Progenitor cell of endocrine pancreas (in vitro differentiated cells): ENCODE data around the gene MAP3K21. TPM values are rescaled to one million over a fixed set of nuclear protein-coding genes. Genes with fewer than 3 reads are reported as not detected.

ENCODE experiments used
- DNase-seq: peaks from one replicate; pipeline ENCODE4 v3.0.0; 2021; ENCODE audit warnings: low spot score; ENCODE audit not compliant: unreplicated experiment
- H3K27ac Mint-ChIP-seq: 2 replicates; pipeline ENCODE4 v1.8.0; 2021; ENCODE audit warnings: mild to moderate bottlenecking, moderate library complexity, mixed read lengths
- H3K27me3 Mint-ChIP-seq: 2 replicates; pipeline ENCODE4 v1.8.0; 2021; ENCODE audit warnings: mixed read lengths
- H3K36me3 Mint-ChIP-seq: 2 replicates; pipeline ENCODE4 v1.8.0; 2022; ENCODE audit warnings: mixed read lengths; ENCODE audit not compliant: insufficient read depth
- H3K4me1 Mint-ChIP-seq: 2 replicates; pipeline ENCODE4 v1.8.0; 2021; ENCODE audit warnings: low read depth, mixed read lengths
- H3K4me3 Mint-ChIP-seq: 2 replicates; pipeline ENCODE4 v1.8.0; 2021; ENCODE audit warnings: low read depth, mild to moderate bottlenecking, moderate library complexity, mixed read lengths
- H3K9me3 Mint-ChIP-seq: 2 replicates; pipeline ENCODE4 v1.8.0; 2021; ENCODE audit warnings: low read depth, mixed read lengths
- total RNA-seq: library from RNA; stranded (reverse); gene quantifications from 2 replicates; pipeline ENCODE4 v1.2.1, GENCODE V29; 2021
- TF ChIP-seq, protein P1 (sequence below): fragments of 200-600 bp; sonication (generic); IDR thresholded peaks from one replicate; pipeline ENCODE4 v1.5.0; 2021; ENCODE audit warnings: antibody characterized with exemption, mild to moderate bottlenecking; ENCODE audit not compliant: unreplicated experiment

The MAP3K21 gene
- total RNA-seq, 1 donor from 2014 or later, result 13.1 TPM

DNA sequence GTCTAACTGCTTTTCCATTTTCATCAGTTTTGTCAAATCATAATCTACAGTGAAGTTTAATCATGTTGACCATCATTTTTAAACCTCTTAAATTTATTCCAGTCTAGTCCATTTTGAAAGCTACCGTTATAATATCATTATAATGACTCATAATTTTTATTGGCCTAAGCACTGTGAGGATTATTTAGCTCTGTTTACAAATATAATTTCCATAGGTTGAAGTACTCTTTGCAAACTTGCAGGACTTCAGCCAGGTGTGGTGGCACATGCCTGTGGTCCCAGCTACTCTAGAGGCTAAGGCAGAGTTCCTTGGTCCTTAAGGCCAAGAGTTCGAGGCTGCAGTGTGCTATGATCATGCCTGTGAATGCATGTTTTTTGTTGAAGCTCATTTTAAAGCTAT is 54.3 kb downstream of the MAP3K21 start:
- H3K4me1 Mint-ChIP-seq, result no peaks in the 10 kb centered on the region
- TF ChIP-seq, protein P1, sequence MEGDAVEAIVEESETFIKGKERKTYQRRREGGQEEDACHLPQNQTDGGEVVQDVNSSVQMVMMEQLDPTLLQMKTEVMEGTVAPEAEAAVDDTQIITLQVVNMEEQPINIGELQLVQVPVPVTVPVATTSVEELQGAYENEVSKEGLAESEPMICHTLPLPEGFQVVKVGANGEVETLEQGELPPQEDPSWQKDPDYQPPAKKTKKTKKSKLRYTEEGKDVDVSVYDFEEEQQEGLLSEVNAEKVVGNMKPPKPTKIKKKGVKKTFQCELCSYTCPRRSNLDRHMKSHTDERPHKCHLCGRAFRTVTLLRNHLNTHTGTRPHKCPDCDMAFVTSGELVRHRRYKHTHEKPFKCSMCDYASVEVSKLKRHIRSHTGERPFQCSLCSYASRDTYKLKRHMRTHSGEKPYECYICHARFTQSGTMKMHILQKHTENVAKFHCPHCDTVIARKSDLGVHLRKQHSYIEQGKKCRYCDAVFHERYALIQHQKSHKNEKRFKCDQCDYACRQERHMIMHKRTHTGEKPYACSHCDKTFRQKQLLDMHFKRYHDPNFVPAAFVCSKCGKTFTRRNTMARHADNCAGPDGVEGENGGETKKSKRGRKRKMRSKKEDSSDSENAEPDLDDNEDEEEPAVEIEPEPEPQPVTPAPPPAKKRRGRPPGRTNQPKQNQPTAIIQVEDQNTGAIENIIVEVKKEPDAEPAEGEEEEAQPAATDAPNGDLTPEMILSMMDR, result no peak

DNA sequence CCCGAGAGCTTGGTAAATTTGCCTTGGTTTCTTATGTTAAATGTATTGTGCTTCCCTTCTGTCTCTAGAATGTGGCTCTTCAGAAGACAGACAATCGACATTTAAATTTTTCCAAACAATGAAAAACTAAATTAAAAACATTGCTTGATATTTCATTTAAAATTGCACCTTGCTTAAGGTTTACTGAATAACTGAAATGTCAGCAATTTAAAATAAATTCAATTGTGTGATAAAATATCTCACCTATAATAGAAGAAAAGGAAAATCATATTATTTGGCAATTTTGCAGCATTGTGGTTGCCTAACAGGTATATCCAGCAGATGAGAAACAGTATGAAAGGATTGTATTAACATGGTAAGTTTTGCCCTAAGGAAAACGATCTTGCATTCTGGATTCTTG is 56.5 kb downstream of the MAP3K21 start:
- Mint-ChIP-seq H3K36me3 (peaks cover 43% of the 10 kb centered on the region), H3K27ac (no peak overlapping the region), H3K9me3 (peaks cover 20% of the 10 kb centered on the region), H3K27me3 (no peaks in the 10 kb centered on the region), H3K4me1 (no peaks in the 10 kb centered on the region), H3K4me3 (no peak overlapping the region)
- no peak for DNase-seq
- TF ChIP-seq, protein P1, result no peak

More for the DNA sequence above, 54.3 kb downstream of the MAP3K21 start:
- Mint-ChIP-seq H3K27me3 (no peaks in the 10 kb centered on the region), H3K27ac (no peak overlapping the region), H3K4me3 (no peak overlapping the region), H3K36me3 (peaks cover 44% of the 10 kb centered on the region), H3K9me3 (peaks cover 17% of the 10 kb centered on the region)
- DNase-seq, result no peak

GRCh38 chr1:233386336-233386735 is 58.8 kb downstream of the MAP3K21 start:
- Mint-ChIP-seq H3K27ac (no peak overlapping the region), H3K4me1 (no peaks in the 10 kb centered on the region), H3K9me3 (peaks cover 16% of the 10 kb centered on the region), H3K27me3 (no peaks in the 10 kb centered on the region), H3K4me3 (no peak overlapping the region), H3K36me3 (peaks cover 26% of the 10 kb centered on the region)
- no peak for DNase-seq
- TF ChIP-seq, protein P1, result no peak

DNA sequence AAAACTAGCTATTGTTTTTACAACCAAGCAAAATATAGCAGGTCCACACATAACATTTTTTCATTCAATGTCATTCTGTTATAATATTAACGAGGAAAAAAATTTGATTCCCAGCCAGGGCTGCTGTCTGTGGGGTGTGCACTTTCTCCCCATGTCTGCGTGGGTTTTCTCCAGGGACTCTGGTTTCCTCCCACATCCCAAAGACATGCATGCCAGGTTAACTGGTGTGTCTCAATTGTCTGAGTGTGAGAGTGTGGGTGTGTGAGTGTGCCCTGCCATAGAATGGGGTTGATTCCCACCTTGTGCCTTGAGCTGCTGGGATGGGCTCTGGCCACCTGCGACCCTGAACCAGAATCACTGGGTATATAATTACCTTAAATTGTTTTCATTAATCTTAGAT is 60.1 kb downstream of the MAP3K21 start:
- no peak for DNase-seq
- Mint-ChIP-seq H3K4me3 (no peak overlapping the region), H3K36me3 (peaks cover 16% of the 10 kb centered on the region), H3K27me3 (peaks cover 4% of the 10 kb centered on the region), H3K9me3 (peaks cover 11% of the 10 kb centered on the region), H3K27ac (no peak overlapping the region), H3K4me1 (no peaks in the 10 kb centered on the region)
- TF ChIP-seq, protein P1, result no peak

- no peak for DNase-seq
- Mint-ChIP-seq H3K9me3 (peaks cover 4% of the 10 kb centered on the region), H3K4me1 (no peaks in the 10 kb centered on the region), H3K27ac (no peak overlapping the region), H3K4me3 (no peak overlapping the region), H3K27me3 (peaks cover 9% of the 10 kb centered on the region), H3K36me3 (peaks cover 4% of the 10 kb centered on the region)
- TF ChIP-seq, protein P1, result no peak
These were observed 61.6 kb downstream of the MAP3K21 start for GRCh38 chr1:233389169-233389568.
